Lower lobe of right lung (tissue), 2 donors: Measurements from ENCODE around the gene CENPH. TPM values are rescaled to one million over a fixed set of nuclear protein-coding genes. Genes with fewer than 3 reads are reported as not detected.

Experiments
- ATAC-seq, 2 donors: fragments of 200-7000 bp; cut with Tn5 transposase; one replicate each; pipeline ENCODE4 v1.9.1; 2020 to 2022; ENCODE audit warnings: mild to moderate bottlenecking in 2 of 2, moderate library complexity in 2 of 2
- DNase-seq: peaks from one replicate; pipeline ENCODE4 v3.0.0-alpha.2; 2020
- H3K27ac ChIP-seq: fragments of 200-600 bp; one replicate; pipeline ENCODE4 v1.8.0; 2022
- H3K27me3 ChIP-seq: fragments of 200-600 bp; one replicate; pipeline ENCODE4 v1.8.0; 2022; ENCODE audit warnings: low read depth
- H3K36me3 ChIP-seq: fragments of 200-600 bp; one replicate; pipeline ENCODE4 v1.8.0; 2022; ENCODE audit warnings: mild to moderate bottlenecking
- H3K4me1 ChIP-seq: fragments of 200-600 bp; one replicate; pipeline ENCODE4 v1.8.0; 2022
- H3K4me3 ChIP-seq: fragments of 200-600 bp; one replicate; pipeline ENCODE4 v1.8.0; 2022; ENCODE audit warnings: mild to moderate bottlenecking
- H3K9me3 ChIP-seq: fragments of 200-600 bp; one replicate; pipeline ENCODE4 v1.8.0; 2022
- CTCF ChIP-seq: fragments of 200-600 bp; IDR thresholded peaks from one replicate; pipeline ENCODE4 v1.8.0; 2022; ENCODE audit warnings: antibody characterized with exemption, mild to moderate bottlenecking
- intact Hi-C: fragments of 100-400 bp; cut with DNase I; formaldehyde crosslinking; loops from one replicate; pipeline ENCODE4 v1.11.0; 2022
- total RNA-seq: library from RNA; stranded (reverse); fragmentation: NEBNext Ultra II Directional; extraction: Animal tissue kit (Norgen Biotek cat#: 25700); gene quantifications from one replicate; pipeline ENCODE4 v1.2.1, GENCODE V29; 2021
- donor health status: DM: no; HTN: yes; CAD: no; lungs with severe emphysema.

CENPH gene
- total RNA-seq, 1 donor from 2014 or later, result 2.9 TPM

GRCh38 chr5:69187342-69187741 is 2.0 kb upstream of the CENPH start:
- Histone ChIP-seq H3K4me1 (peaks cover 17% of the 10 kb centered on the region), H3K4me3 (no peak overlapping the region), H3K27ac (no peak overlapping the region), H3K36me3 (no peaks in the 10 kb centered on the region), H3K27me3 (no peaks in the 10 kb centered on the region), H3K9me3 (no peaks in the 10 kb centered on the region)
- intact Hi-C loops, result no loop called here
- no peak for TF ChIP-seq CTCF
- DNase-seq (no peak), ATAC-seq (no peak)

DNA sequence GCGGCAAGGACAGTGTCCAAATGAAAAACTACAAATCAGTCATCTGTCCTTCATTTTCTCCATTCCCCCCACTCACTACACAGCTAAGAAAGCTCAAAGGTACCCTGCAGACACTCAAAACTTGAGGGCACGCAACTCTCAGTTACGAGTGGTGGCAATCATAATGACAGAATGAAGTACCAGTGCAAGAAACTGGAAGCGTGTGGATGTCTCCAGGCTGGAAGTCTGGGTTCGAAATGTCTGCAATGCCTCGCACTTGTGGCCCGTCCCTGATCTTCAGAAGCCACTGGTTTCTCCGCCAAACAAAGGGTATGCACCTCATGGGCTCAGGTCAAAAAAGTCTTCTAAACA is 597 bp upstream of the CENPH start:
- intact Hi-C loops, result no loop called here
- no peak for ATAC-seq

GRCh38 chr5:69202497-69202896 is 13.1 kb downstream of the CENPH start:
- ATAC-seq (no peak), DNase-seq (no peak)
- Histone ChIP-seq H3K4me1 (no peaks in the 10 kb centered on the region), H3K9me3 (no peaks in the 10 kb centered on the region), H3K4me3 (no peak overlapping the region), H3K27me3 (no peaks in the 10 kb centered on the region), H3K36me3 (no peaks in the 10 kb centered on the region), H3K27ac (no peak overlapping the region)
- intact Hi-C loops, result no loop called here
- no peak for TF ChIP-seq CTCF

More for the DNA sequence above, 597 bp upstream of the CENPH start:
- no peaks in the 10 kb centered on the region for H3K36me3 ChIP-seq
- no peak for DNase-seq
- H3K27ac ChIP-seq, result peak overlapping the region; percentile 87
- no peaks in the 10 kb centered on the region for H3K27me3 ChIP-seq
- no peak for TF ChIP-seq CTCF
- no peaks in the 10 kb centered on the region for H3K9me3 ChIP-seq
- peak overlapping the region; percentile 78 for H3K4me3 ChIP-seq
- H3K4me1 ChIP-seq, result peaks cover 17% of the 10 kb centered on the region

DNA sequence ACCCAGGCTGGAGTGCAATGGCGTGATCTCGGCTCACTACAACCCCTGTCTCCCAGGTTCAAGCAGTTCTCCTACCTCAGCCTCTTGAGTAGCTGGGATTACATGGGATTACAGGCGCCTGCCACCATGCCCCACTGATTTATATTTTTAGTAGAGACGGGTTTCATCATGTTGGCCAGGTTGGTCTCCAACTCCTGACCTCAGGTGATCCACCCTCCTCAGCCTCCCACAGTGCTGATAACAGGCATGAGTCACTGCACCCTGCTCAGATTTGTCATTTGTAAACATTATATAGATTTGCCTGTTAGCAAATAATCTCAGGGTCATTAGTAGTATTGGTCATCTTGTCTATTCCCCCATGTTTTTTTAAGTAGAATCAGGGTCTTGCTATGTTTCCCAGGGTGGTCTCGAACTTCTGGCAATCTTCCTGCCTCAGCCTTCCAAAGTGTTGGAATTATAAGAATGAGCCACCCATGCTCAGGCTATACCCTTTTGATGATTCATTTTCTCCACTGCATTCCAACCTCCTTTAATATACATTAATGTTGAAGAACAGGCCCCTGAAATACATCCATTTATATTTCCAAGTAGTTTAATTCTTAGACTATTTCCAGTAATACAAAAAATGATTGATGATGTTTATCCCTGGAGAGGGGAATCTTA is 17.3 kb downstream of the CENPH start:
- ATAC-seq (no peak), DNase-seq (no peak)
- TF ChIP-seq CTCF, result no peak
- intact Hi-C loops, result no loop called here
- no peaks in the 10 kb centered on the region for H3K4me1 ChIP-seq
- no peak overlapping the region for H3K4me3 ChIP-seq
- no peak overlapping the region for H3K27ac ChIP-seq
- no peaks in the 10 kb centered on the region for H3K27me3 ChIP-seq
- no peaks in the 10 kb centered on the region for H3K36me3 ChIP-seq
- no peaks in the 10 kb centered on the region for H3K9me3 ChIP-seq

GRCh38 chr5:69209602-69210001 is 20.2 kb downstream of the CENPH start:
- no peak overlapping the region for H3K27ac ChIP-seq
- H3K36me3 ChIP-seq, result no peaks in the 10 kb centered on the region
- H3K9me3 ChIP-seq, result no peaks in the 10 kb centered on the region
- no peak overlapping the region for H3K4me3 ChIP-seq
- DNase-seq (no peak), ATAC-seq (no peak)
- no peaks in the 10 kb centered on the region for H3K27me3 ChIP-seq
- TF ChIP-seq CTCF, result no peak
- no peaks in the 10 kb centered on the region for H3K4me1 ChIP-seq
- intact Hi-C loops, result no loop called here
